Lung (tissue), 16 donors: ENCODE measurements around the gene KIF1C. TPM values are rescaled to one million over a fixed set of nuclear protein-coding genes. Genes with fewer than 3 reads are reported as not detected.

Source experiments
- ATAC-seq: fragments of 200-7000 bp; cut with Tn5 transposase; one replicate; pipeline ENCODE4 v1.9.1; 2020; ENCODE audit warnings: moderate number of reproducible peaks; ENCODE audit not compliant: insufficient read depth, low FRiP score
- DNase-seq, 3 donors: peaks; one replicate each; pipeline ENCODE4 v3.0.0-alpha.2; 2013 to 2017
- H3K27ac ChIP-seq, 2 donors: one replicate each; pipeline ENCODE4 v1.5.1; 2013; ENCODE audit warnings: mild to moderate bottlenecking in 2 of 2, moderate library complexity in 2 of 2, control low read depth in 1 of 2, inconsistent platforms in 1 of 2, low read depth in 1 of 2, low read length in 1 of 2
- H3K27me3 ChIP-seq, 3 donors: one replicate each; pipeline ENCODE4 v1.5.1; 2013; ENCODE audit warnings: low read length in 2 of 3; ENCODE audit not compliant: control insufficient read depth in 3 of 3, insufficient read depth in 3 of 3
- H3K36me3 ChIP-seq, 4 donors: one replicate each; pipeline ENCODE4 v1.5.1; 2013; ENCODE audit warnings: low read length in 4 of 4, mild to moderate bottlenecking in 1 of 4, moderate library complexity in 1 of 4; ENCODE audit not compliant: control insufficient read depth in 4 of 4, insufficient read depth in 4 of 4
- H3K4me1 ChIP-seq, 5 donors: one replicate each; pipeline ENCODE4 v1.5.1; 2013; ENCODE audit warnings: low read length in 5 of 5, mild to moderate bottlenecking in 2 of 5, moderate library complexity in 1 of 5; ENCODE audit not compliant: control insufficient read depth in 5 of 5, insufficient read depth in 5 of 5
- H3K4me3 ChIP-seq: one replicate; pipeline ENCODE4 v1.5.1; 2013; ENCODE audit warnings: mild to moderate bottlenecking, control low read depth, moderate library complexity
- H3K9ac ChIP-seq, 2 donors: one replicate each; pipeline ENCODE4 v1.5.1; 2013; ENCODE audit warnings: low read length in 2 of 2, control low read depth in 1 of 2; ENCODE audit not compliant: insufficient read depth in 1 of 2
- H3K9me3 ChIP-seq, 4 donors: one replicate each; pipeline ENCODE4 v1.5.1; 2013; ENCODE audit warnings: low read length in 3 of 4, mild to moderate bottlenecking in 1 of 4, moderate library complexity in 1 of 4; ENCODE audit not compliant: control insufficient read depth in 4 of 4, insufficient read depth in 3 of 4
- CTCF ChIP-seq: IDR thresholded peaks from 2 replicates; pipeline ENCODE4 v1.5.1; 2012; ENCODE audit warnings: mild to moderate bottlenecking; ENCODE audit errors: control extremely low read depth, extremely low read depth
- WGBS, 2 donors: extraction: QIAGEN DNeasy Blood & Tissue Kit; methylation state at CpG; one replicate each; pipeline ENCODE4 v1.1.7; 2013; 5-methylcytosine and 5-hydroxymethylcytosine counted together
- long read RNA-seq, 5 donors: transcript quantifications; one replicate each; lab custom pipeline, GENCODE V29; 2026
- polyA plus RNA-seq, 2 donors: library from polyadenylated mRNA; stranded (reverse); fragments of 200-250 nt; gene quantifications; one replicate each; pipeline ENCODE4 v1.2.1, GENCODE V29; 2013
- total RNA-seq, 2 donors: library from RNA; depleted of rRNA in 1 of 2; stranded (reverse); fragments of >200 nt in 1 of 2; gene quantifications; one replicate each; pipeline ENCODE4 v1.2.1, GENCODE V29; 2014 to 2021
- donor health status: control.
- donor health status: control.
- donor health status: Bipolar disorder and iron deficiency.
- donor health status: healthy.
- donor health status: DM: yes; HTN: yes; CAD: no.

The KIF1C gene
- total RNA-seq, result 100 to 1,000 TPM in 1 of 2 donors, 10 to 100 TPM in 1; 48.0 to 190 TPM
- 10 to 100 TPM; 61.8 to 89.8 TPM for polyA plus RNA-seq
- long read RNA-seq, donor 1, full-length matches to known transcripts, result 8 of 47 reads
- long read RNA-seq, donor 1, partial matches to known transcripts, result 39 of 47 reads
- long read RNA-seq, donor 1, other reads (novel, unspliced or antisense), result 0 of 47 reads
- long read RNA-seq, donor 2, full-length matches to known transcripts, result 3 of 3 reads
- long read RNA-seq, donor 2, partial matches to known transcripts, result 0 of 3 reads
- long read RNA-seq, donor 2, other reads (novel, unspliced or antisense), result 0 of 3 reads
- long read RNA-seq, donor 3, full-length matches to known transcripts, result 4 of 4 reads
- long read RNA-seq, donor 3, partial matches to known transcripts, result 0 of 4 reads
- long read RNA-seq, donor 3, other reads (novel, unspliced or antisense), result 0 of 4 reads
- long read RNA-seq, donor 4, partial matches to known transcripts, result 7 of 7 reads
- long read RNA-seq, donor 4, other reads (novel, unspliced or antisense), result 0 of 7 reads
- long read RNA-seq, donor 5, full-length matches to known transcripts, result 9 of 9 reads
- long read RNA-seq, donor 5, partial matches to known transcripts, result 0 of 9 reads
- long read RNA-seq, donor 5, other reads (novel, unspliced or antisense), result 0 of 9 reads

GRCh38 chr17:4997302-4998026 lies at the start of gene KIF1C, which contains the start of gene INCA1:
Gene KIF1C (plus strand): TSS chr17:4997950. CDS start chr17:5000247, 2,297 bp downstream.
Gene INCA1 (minus strand): TSS chr17:4997522. CDS start chr17:4994437, 3,085 bp downstream.
- Histone ChIP-seq H3K4me1 (peaks cover 5 to 27% (median 6%) of the 10 kb centered on the region in 5 donors), H3K27me3 (no peaks in the 10 kb centered on the region), H3K36me3 (peaks cover 8 to 15% (median 13%) of the 10 kb centered on the region in 4 donors), H3K27ac (peak within 1 kb of the TSS; percentile 78 to 92), H3K9me3 (no peaks in the 10 kb centered on the region), H3K4me3 (peak within 1 kb of the TSS; percentile 78), H3K9ac (peak within 1 kb of the TSS; percentile 11 to 42)
- DNase-seq (peak; percentile 93 to 95 (median 93)), ATAC-seq (peak; percentile 97)
- WGBS, 2 donors, result 0 to 1% methylated on average over 40 to 93 of the region's 93 CpGs
- TF ChIP-seq CTCF, result no peak

- Histone ChIP-seq H3K27me3 (no peaks in the 10 kb centered on the region), H3K4me3 (peak within 1 kb of the TSS; percentile 100), H3K27ac (peak within 1 kb of the TSS; percentile 91 to 99), H3K4me1 (peaks cover 2 to 27% (median 18%) of the 10 kb centered on the region in 5 donors), H3K9ac (peak within 1 kb of the TSS; percentile 37 to 65), H3K36me3 (peaks cover 7 to 21% (median 18%) of the 10 kb centered on the region in 4 donors), H3K9me3 (no peaks in the 10 kb centered on the region)
- no peak for TF ChIP-seq CTCF
- 0 to 1% methylated on average over 53 to 59 of the region's 59 CpGs for WGBS, 2 donors
- DNase-seq (peak; percentile 94 to 98 (median 97)), ATAC-seq (peak; percentile 71)
Observed at GRCh38 chr17:4948166-4948930, 49.4 kb upstream of the KIF1C start, which contains the start of gene PFN1. Gene PFN1 (minus strand): TSS chr17:4948530. CDS start chr17:4948394, 136 bp downstream.

- Histone ChIP-seq H3K27me3 (no peaks in the 10 kb centered on the region), H3K9me3 (no peaks in the 10 kb centered on the region), H3K9ac (peak overlapping the region in 1 of 2 donors; percentile 65), H3K4me1 (peaks cover 2 to 30% (median 18%) of the 10 kb centered on the region in 5 donors), H3K4me3 (peak overlapping the region; percentile 53), H3K27ac (peak overlapping the region; percentile 91 to 97), H3K36me3 (peaks cover 7 to 20% (median 16%) of the 10 kb centered on the region in 4 donors)
- DNase-seq, result peak; percentile 90 to 97 (median 94)
- peak; percentile 55 for ATAC-seq
- WGBS, 2 donors, result 1% methylated on average over 29 to 40 of the region's 40 CpGs
- TF ChIP-seq CTCF, result no peak
Observed at GRCh38 chr17:4948931-4949320, 48.8 kb upstream of the KIF1C start.
